ENCODE data around the gene ID1.

The ID1 gene

GRCh38 chr20:31605031-31605901, at the start of gene ID1:
TSS of gene ID1 (plus strand) at chr20:31605289. CDS start at chr20:31605388, 99 bp downstream.
- peak; percentile 96 for DNase-seq

DNA sequence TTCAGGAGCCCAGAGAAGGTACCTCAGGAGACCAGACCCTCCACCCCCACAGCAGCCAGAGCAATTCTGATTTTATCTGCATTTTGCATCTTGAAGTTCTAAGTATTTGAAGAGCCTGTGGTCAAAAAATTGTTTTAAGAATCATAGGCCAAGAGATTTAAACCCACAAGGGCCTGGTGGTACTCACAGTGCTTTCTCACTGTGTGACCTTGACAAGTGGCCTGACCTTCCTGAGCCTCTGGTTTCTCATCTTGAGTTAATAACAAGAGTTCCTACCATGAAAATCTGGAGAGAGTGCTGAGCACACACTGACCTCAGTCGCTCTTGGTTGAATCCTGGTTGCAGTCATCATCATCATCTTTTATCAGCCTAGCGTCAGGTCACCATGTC, 45.4 kb upstream of the ID1 start:
- no peak for DNase-seq

DNA sequence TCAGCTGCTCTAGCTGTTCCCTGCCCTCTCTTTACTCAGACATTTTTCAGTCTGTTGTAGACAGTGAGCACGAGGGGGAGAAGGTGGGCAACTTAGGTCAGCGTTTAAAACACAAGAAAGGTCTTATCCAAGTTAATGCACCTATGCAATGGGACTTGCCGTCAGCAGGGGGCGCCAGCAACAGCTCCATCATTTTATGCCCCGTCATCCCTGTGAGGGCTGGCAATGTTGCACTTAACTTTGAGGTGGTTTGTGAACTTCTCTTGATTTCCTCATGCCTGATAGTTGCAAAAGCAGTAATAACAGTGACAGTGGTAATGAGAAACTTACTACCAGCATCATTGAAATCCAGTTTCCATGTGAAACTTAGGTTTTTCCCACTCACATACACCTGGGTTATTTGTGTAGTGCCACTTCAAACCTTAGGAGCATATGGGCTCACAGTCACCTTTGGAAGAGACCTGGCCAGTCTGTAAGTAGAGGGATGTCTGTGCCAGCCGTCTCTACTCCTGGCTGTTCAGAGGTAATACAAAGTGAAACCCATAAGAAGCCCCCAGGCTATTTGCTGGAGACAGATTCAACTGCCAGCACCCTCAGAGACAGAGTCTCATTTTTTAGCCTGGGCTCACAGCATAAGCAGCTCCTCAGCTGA, 44.9 kb upstream of the ID1 start:
- peak; percentile 77 for DNase-seq

GRCh38 chr20:31560746-31561598, 44.1 kb upstream of the ID1 start:
- peak; percentile 94 for DNase-seq

DNA sequence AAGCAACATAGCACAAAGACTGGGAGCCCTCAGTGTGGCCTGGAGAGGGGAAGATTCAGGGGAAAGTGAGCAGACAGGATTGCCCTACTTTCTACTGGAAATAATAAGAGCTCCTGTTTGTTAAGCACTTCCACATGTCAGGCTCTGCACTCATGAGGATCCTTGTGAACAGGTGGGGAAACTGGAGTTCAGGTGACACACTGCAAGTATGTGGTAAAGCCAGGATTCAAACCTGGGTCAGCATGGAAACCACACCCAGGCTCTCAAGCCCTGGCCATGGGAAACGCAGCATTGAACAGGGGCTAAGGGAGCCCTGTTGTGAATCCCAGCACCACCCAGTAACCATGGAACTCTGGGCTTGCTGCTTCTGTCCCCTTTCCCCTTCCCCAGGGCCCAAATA, 42.8 kb upstream of the ID1 start:
- no peak for DNase-seq

DNA sequence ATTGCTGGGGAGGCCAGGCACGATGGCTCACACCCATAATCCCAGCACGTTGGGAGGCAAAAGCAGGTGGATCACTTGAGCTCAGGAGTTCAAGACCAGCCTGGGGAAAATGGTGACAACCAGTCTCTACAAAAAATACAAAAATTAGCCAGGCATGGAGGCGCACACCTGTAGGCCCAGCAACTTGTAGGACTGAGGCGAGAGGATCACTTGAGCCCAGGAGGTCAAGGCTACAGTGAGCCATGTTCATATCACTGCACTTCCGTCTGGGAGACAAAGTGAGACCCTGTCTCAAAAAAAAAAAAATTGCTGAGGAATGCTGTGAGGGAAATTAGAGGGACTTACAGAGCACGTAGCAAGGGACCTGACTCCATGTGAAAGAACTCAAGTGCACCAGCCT, 40.8 kb upstream of the ID1 start:
- no peak for DNase-seq

DNA sequence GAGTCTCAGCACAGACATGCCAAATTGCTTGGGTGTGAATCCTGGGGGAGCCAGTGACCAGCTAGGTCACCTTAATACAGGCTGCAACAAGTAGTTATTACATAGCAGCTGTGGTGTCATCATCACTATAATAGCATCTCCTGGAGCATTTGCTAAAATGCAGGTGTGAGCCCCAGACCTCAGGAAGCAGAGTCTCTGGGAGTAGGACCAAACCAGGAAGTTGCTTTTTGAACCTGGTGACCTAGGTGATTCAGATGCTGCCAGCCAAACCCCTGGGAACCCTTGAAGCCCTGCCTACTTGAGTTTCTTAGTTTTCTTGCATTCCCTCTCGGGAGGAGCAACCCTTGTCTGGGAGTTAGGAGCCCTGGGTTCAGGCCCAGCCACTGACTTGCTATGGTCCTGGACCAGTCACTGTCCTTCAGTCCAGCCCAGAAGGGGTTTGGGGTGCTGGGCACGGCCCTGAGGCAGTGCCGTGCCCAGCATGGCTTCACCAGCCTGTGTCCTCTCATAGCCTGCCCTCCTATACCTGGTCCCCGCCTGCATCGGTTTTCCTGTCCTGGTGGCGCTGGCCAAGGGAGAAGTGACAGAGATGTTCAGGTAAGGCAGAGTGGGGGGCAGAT, 39.3 kb upstream of the ID1 start:
- DNase-seq, result no peak

- DNase-seq, result no peak
Measured at GRCh38 chr20:31566319-31566657, 38.8 kb upstream of the ID1 start.

GRCh38 chr20:31566658-31567379, 38.3 kb upstream of the ID1 start:
- no peak for DNase-seq

- DNase-seq, result no peak
Measured at GRCh38 chr20:31567380-31567720, 37.7 kb upstream of the ID1 start.

GRCh38 chr20:31568041-31568731, 36.9 kb upstream of the ID1 start:
- no peak for DNase-seq

DNA sequence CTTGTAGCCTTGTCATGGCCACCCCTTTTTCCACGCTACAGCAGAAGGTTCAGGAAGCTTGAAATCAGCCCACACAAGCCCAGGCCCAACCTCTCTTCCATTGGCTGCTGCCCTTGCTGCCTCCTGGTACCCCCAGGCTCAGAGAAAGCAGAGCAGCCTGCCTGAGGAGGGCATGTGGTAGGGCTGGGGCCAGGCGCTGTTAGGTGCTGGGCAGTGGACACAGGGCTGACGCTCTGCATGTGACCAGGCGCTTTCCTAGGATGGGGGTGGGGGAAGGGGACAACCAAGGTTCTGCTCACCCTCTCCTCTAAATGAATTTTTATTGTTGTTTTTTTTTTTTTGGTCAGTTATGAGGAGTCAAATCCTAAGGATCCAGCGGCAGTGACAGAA, 36.3 kb upstream of the ID1 start:
- no peak for DNase-seq

DNA sequence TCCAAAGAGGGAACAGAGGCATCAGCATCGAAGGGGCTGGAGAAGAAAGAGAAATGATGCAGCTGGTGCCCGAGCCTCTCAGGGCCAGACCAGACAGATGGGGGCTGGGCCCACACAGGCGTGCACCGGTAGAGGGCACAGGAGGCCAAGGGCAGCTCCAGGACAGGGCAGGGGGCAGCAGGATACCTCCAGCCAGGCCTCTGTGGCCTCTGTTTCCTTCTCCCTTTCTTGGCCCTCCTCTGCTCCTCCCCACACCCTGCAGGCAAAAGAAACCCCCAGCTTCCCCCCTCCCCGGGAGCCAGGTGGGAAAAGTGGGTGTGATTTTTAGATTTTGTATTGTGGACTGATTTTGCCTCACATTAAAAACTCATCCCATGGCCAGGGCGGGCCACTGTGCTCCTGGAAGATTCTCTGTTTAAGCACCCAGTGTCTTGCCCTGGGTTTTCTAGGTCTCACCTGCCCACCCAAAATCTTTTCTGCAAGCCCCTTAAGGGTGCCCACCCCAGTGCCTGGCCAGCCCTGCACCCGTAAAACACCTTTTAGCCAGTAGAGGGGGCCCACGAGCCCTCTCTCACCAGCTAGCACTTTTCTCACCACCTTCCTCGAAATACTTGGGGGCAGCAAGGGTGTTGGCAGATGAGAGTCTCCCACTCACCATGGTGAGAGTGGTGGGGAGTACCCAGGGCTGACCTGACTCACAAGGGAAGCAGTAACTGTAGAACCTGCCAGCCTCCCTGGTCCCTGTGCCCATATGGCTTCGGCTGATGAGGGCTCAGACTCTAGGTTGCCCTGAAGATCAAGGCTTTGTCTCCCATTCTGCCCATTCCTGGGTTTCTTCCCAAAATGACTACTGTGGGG, 35.7 kb upstream of the ID1 start:
- peak; percentile 59 for DNase-seq

GRCh38 chr20:31570021-31570463, 35.0 kb upstream of the ID1 start:
- no peak for DNase-seq

DNA sequence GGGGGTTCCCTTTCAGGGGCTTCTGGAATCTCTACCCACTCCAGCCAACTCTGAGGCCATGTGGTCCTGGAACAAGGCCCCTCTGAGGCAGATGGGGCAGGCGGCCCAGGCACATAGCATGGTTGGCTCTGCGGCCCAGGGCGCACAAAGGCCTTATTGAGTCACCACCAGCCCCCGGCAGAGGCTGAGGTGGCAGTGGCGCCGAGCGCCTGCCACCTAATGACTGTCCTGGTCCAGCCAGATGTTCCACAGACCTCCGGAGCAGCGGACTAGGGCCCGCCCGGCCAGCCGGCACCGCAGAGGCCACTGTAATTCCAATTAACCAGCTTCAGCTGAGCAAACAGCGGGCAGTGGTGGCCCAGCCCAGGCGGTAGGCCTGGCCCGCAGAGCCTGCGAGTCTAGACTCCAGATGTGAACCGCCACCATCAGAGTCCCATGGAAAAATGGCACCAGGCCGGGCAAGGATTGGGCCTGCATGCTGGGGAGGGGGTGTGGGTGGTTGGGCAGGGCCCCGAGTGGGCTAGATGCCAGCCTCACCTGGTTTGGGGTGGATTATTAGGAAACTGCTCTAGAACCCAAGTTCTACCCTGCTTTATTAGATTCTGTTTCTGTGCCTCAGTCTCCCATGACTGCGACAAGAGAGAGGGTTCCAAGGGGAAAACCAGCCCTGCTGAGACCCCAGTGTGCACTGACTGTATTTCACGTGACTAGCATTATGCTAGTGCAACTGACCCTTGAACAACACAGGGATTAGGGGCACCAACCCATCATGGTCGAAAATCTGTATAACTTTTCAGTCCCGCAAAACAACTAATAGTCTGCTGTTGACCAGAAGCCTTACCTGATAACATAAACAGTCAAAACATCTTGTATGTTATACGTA, 34.1 kb upstream of the ID1 start:
- DNase-seq, result peak; percentile 47

GRCh38 chr20:31572042-31572700, 32.9 kb upstream of the ID1 start:
- no peak for DNase-seq

- peak; percentile 99 for DNase-seq
Measured at GRCh38 chr20:31572701-31573554, 32.2 kb upstream of the ID1 start.
